Activated T-cell treated with anti-CD3 and anti-CD28 coated beads for 1 hour (primary cell): ENCODE data around the gene ANKHD1.

Experiments
- DNase-seq: peaks from one replicate; pipeline ENCODE4 v3.0.0-alpha.2; 2020; ENCODE audit warnings: low read depth

Gene ANKHD1

DNA sequence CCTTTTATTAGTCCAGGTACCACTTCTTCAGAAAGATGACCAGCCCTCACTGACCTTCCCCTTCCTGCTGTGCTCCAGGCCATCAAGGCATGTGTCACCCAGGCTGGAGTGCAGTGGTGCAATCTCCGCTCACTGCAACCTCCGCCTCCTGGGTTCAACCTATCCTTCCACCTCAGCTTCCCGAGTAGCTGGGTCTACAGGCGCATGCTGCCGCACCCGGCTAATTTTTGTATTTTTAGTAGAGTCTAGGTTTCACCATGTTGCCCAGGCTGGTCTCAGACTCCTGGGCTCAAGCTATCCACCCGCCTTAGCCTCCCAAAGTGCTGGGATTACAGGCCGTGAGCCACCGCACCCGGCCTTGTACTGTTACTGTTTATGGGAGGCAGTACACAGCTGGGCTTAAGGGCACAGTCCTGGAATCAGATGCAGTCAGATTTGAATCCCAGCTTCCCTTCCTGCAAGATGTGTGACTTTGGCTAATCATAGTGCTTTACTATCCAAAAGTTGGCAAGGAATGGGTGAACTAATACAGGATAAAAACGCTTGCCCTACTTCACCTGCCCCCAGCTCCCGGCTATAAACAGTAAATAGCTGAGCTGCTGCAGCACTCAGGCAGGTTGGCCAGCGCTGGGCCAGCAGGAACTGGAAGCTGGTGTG lies 145.3 kb downstream of the ANKHD1 start:
- no peak for DNase-seq

DNA sequence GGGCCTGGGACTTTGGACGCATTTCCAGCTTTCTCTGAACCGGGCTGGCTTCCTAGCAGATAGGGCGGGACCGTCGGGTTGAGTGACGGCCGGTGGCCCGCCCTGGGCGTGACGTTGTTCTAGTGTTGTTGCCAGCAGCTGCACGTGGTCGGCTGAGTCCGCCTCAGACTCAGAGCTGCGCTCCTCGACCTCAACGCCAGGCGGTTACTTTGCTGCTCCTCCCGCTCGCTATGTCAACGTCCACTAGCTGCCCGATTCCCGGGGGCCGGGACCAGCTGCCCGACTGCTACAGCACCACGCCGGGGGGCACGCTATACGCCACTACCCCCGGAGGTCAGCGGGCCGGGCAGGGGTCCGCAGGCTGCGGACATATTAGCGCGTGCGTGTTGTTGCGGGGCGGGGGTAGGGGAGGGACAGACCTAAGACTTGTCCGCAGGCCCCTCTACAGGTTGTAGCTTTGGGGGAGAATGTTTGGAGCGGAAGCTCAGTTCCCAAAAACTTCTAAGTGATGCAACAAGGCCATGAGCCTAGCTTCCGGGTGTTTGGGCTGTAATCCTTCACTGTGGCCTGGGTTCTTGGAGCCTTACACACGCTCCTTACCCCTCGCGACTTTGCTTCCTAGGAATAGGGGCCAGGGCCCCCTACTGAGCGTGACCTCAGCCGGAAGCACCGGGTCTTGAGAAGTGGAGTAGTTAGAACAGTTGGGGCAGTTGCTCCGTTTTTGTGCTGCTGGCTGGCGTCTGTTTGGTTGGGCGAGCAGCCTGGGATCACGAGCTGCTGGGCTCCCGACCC lies 146.1 kb downstream of the ANKHD1 start, which contains the start of gene EIF4EBP3:
EIF4EBP3 (plus strand) TSS at position 155 of the 792 bp plus-strand sequence; CDS start at position 231, 76 bp downstream.
- peak; percentile 75 for DNase-seq

DNA sequence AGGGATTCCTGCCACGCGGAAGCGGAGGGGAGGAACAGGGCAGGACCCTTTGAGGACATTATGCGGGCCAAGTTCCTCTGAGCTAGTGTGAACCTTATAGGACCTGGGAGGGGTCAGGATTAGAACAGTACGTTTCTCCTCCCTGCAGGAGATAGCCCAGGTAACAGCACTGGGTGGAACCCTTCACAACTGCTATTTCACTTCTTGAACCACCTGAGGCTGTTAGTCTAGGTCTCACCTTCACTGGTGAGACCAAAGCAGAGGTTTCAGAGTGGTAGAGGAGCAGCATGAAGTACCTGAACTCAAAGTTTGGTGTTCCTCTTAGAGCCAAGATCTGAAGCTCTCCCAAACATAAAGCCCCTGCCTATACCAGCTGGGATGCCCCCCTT lies 146.7 kb downstream of the ANKHD1 start:
- no peak for DNase-seq

DNA sequence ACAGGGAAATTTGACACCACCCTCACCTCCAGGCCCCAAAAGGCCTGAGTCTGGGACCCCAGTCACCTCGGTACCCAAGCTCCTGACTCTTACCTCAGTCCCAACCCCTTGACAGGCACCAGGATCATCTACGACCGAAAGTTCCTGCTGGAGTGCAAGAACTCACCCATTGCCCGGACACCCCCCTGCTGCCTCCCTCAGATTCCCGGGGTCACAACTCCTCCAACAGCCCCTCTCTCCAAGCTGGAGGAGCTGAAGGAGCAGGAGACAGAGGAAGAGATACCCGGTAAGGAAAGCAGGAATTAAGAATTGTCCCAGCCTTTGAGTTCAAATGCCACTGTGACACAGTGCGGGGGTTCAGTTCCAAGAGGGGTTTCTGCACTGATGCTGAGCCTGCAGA lies 147.2 kb downstream of the ANKHD1 start:
- DNase-seq, result no peak

DNA sequence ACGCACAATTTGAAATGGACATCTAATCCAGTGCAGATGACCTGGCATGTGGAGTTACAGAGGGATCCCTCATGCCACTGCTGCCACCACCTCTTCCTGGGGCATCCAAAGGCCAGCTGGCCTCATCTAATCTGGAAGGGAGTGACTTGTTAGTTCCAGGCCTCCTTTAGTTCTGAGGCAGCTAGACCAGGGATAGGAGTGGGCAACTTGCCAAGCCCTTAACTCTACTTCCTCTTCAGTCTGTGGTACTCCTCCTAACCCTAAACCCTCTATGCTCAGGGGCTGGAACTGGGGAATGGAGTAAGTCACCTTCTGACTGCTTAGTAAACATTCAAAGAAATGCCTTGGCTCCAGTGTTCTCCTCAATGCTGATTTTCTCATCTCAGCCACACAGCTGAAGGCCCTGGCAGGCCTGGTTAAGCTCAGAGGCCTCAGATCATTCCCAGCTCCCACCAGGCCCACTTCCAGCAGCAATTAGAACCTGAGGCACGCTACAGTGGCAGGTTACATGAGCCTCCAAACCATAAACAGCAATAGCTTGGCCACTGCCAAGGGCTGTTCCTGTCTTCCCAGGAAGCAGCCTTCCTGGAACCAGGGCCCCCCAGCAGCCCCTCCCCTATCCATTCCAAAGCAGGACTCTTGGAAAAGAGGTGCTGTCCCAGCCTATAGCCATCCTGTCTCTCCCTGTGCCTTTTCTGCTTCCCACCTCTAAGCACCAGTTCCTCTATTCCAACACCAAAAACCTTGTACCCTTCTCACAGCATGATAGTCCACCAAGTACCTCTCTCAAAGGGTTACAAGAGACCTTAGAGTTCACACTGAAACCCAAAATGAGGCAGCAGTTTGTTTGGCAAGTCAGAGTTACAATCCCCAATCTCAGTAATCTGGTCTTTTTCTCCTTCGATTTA lies 147.9 kb downstream of the ANKHD1 start:
- DNase-seq, result no peak

DNA sequence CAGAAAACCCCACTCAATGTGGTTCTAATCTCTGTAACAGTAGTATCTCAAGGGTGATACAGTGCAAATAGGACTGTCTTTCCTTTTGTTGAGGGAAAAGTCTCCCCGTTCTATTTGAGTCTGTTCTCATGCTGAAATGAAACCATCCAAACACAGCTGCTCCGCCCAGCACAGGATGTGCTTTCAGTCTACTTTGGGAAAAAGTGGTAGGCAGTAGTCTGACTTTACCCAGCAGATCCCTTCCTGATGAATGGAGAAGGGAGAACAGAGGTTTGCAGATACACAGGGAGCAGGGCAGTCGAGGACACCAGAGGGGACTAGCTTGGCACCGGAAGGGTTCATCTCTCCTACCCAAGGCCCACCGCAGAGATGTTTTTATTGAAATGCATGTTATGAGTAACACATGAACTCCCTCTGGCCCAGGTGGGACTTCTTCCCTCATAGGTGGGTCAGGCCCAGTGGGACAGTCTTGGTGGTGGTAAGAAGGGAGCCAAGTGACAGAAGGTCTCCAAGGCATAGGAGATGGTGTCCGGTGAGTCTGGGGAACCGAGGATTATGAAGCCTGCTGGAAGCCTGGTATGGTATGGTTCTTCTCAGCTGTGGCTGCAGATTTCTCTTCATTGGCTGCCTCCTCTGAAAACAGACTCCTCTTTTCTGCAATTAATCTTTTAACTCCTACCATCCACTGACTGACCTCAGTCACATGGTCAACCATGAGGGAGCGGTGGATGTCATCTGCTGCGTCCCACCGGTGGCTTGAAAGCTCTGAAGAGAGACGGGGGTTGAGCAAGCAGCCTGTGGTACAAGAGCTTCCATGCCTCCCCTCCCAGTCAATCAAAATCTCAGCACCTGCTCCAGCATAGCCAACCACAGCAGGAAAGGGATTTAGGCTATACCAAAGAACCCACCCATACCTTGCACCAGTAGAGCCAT lies 148.8 kb downstream of the ANKHD1 start:
- no peak for DNase-seq

DNA sequence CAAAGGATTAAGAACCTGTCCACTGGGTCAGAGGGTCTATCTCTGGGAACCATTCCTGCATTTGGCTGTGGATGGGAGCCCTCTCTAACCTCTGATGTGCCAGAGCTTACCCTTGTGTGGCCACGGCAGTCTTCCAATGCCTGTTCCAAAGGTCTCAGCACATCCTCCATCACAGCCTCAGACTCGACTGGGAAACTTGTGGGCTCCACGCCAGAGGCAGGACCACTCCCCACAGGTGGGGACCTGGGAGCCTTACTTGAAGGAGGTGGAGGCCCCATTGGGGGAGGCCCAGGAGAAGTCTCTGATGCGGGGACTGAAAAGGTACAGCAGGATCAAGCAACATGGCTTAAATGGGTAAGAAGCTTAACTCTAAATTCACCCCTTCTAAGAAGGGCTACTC lies 150.2 kb downstream of the ANKHD1 start:
- DNase-seq, result no peak

DNA sequence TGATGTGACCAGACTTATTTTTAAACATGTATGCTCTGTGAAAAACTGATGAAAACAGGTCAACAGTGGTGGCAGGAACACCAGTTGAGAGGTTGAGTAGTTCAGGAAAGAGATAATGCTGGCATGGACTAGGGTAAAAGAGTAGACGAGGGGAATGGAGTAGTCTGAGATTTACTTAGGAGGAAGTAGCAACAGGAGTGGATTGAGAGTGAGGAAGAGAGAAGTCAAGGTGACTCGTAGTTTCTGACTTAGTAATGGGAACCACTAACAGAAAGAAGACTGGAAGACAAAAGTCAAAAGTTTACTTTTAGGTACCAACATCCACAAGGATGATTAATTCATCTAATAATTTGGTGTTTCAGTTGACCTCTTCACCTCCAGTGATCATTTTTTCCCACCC lies 152.0 kb downstream of the ANKHD1 start:
- no peak for DNase-seq

DNA sequence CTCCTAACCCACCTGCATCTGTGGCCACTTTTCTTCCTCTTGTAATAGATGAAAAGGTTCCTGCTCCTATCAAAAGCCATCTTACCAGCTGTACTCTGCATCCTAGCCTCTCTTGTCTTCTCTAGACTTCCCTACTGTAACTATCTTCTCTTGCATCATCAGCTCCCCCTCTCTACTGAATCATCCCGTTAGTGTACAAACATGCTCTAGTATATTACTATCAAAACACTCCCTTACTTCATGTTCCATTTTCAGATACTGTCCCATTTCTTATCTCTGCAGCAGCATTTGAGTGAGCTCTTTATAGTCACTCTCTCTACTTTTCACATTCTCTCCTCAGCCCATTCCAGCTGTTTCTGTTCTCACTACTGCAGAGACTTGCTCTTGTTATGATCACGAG lies 152.8 kb downstream of the ANKHD1 start:
- no peak for DNase-seq

DNA sequence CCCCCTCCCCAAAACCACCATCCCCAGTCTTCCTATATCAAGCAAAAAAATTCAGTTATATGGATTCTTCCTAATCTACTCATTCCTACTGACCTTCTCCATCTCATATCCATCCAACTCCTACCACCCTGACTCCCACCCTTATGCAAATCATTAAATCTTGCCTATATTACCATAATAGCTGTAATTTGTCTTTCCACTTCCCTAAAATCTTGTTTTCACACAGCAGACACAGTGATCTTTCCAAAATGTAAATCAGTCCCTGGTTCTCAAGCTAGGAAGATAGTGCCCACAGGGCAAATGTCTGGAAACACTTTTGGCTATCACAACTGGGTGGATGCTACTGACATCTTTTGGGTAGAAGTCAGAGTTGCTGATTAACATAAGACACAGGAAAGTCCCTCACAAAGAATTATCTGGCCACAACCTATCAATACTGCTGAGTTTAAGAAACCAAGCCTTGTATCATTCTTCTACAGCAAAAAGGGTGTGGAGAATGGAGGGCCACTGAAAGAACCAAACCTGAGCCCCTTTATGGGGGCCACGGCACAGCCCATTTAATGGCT lies 154.2 kb downstream of the ANKHD1 start:
- DNase-seq, result no peak

DNA sequence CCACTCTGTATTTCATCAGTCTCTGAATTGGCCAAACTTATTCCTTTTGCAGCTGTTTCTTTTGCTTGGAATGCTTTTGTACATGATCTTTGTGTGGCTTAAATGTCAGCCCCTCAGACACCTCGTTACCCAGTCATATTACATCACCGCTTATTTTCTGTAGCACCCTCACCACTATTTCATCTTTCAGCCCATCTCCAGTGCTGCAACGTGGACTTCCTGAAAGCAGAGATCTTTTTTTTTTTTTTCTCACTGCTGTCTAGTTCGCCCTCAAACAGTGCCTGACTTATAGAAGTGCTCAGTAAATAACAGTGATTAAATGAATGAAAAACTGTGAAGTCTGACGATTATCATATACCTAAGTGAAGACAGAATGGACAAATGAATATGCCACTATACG lies 154.8 kb downstream of the ANKHD1 start:
- DNase-seq, result no peak

DNA sequence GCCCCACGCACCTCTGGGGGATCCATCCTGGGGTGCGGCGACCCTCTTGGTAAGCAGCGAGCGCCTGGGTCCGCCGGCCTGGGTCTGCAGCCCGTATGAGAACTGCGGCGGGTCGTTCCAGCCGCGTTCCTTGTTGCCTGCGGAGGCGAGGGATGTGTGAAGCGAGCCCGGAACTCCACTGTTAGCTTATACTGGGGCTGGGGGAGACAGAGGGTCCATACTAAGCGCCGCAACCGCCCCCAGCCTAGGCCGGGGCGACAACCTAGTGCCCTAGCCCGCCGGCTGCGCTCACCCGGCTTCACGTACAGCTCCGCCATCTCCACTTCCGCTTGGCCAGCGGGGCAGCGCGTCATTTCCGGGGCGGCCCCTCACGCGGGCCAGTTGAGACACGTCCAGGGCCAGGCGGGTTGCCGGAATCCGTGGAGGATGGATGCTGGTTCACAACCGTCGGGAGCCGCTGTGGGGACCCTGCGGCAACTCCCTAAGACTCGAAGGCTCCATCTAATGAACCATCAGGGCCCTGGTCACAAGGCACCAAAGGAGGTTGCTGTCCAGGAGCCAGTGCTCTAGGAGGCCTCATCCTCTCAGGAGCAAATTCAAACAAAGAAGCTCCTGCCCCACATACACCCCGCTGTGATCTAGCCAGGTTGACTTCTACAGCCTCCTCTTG lies 155.6 kb downstream of the ANKHD1 start, which contains the start of gene SRA1:
SRA1 (minus strand) TSS at position 338 of the 670 bp plus-strand sequence; CDS start at position 317, 21 bp downstream.
- DNase-seq, result peak; percentile 65

DNA sequence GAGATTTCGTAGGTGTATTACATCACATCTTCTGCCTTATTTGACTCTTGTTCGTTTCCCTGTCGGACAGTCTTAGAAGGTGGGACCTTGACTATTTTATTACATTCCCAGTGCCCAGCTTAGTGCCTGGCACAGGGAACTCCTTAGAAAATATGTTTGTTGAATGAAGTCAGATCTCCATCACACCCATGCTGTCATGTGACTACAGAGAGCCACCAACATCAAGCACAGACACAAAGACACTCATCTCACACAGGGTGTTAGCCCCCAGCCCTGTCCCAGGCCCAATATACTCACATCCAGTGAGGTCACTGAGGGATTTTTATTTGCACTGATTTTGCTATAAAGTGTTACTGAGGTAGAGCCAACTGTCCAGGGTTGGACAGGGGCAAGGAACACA lies 156.3 kb downstream of the ANKHD1 start:
- no peak for DNase-seq

DNA sequence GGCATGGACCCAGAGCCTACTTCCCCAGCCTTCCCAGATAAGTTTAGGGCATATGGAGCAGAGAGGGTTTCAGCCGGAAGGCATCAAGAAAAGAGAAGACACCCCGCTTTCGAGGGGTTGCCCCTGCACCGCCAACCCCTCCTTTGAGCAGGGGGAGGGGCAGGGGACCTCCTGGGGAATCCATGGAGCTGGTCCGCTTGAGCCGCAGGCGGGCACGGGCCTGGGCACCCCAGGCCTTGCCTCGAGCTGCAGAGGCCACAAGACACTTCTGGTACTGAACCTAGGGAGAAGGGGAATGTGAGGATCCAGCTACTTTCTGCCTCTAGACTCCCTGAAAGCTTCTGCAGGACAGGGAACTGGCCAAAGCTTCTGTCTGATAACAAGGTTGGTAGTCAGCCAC lies 156.9 kb downstream of the ANKHD1 start:
- no peak for DNase-seq

DNA sequence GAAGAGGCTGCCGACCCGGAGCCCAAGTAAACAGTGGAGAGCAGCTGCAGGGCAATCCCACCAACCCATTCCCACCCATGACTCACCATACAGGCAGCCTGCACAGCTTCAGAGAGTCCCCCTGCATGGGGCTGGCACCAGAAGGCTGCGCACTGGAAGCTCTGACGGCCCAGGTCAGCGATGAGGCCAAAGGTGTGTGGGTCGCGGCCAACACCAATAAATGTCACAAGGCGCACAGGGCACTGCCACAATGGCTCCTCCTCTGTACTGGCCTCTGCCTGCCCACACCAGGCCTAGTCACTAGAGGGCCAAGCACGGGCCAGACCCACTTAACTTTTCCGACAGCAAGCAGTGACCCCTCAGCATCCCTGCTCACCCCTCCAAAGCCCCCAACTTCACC lies 158.6 kb downstream of the ANKHD1 start:
- no peak for DNase-seq

DNA sequence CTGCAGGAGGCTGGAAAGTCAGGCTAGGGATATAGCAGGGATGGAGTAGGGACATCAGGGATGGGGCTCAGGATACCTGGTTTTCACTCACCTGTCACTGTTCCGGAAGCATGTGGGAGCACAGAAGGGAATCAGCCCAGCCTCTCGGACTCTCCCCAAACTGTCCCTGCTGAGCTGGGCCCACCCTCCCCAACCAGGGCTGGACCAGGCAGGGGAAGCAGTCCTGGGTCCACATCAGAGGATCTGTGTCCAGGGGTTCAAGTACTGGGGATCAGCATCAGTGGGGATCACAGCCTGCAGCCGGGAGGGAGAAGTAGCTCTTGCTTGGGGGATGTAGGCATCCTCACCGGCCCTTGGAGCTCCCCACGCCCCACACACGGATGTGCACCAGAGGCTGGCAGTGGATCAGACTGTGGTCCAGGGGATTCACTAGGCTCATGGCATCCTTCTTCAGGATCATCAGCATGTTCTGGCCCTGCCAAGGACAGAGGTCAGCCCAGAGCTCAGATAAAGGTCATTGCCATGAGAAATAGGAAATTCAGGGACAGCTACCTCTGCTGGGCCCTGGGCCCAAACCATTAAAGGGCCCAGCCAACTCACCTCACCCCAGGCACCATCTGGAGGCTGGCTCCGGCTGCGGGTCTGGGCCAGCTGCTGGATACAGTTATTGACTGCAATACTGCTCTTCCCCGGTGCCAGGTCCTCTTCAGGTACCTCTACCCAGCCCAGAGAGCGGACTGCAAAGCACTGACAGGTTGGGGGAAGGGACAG lies 160.3 kb downstream of the ANKHD1 start:
- DNase-seq, result no peak

DNA sequence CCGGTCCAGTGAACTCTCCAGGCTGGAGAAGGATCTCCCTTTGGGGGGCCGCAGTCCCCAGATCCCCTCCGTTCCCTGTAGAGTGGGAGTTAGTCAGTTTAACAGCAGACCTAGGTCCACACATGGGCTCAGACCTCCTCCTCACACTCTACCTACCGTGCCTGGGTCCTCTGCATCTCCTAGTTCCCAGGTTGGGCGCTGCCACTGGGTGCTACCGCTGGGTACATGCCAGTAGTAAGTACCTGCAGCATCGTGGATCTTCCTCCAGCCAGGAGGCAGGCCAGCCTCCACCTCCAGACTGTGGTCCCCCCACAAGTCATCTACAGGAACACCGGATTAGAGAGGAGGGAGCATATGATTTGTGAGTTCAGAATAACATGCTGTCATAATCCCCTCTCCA lies 162.0 kb downstream of the ANKHD1 start:
- no peak for DNase-seq

DNA sequence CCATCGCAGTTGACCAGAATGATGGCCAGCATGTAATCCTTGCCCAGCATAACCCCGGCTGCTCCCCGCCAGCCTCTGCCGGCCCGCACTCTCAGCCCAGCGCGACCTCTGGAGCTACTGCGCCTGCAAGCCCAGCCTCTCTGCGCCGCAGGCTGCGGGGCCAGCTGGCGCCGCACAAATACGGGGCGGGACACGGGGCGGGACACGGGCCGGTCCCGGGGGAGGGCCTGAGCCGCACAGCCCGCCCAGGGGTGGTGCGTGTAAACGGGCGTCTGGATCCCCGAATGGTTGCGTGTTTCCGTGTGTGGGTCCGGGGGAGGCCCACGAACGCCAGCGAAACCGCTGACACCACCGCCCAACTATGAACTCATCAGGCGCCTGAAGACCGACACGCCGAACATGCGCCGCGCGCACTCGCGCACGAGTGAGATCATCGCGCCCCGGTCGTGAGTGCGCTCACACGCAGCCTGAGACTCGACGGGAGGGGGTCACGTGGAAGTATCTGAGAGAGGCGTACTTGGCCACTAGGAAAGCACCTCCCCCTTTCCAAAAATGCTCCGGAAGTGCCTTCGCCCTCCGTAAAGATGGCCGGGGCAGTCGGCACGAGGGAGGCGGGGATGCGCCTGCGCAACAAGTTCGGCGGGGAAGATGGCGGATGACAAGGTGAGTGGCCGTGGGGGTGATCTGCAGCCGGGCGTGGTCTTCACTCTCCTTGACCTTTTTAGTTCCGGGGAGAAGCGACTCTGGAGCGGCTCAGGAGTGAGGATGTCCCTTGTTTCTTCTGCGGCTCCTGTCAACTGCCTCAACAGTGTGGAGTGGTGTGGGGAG lies 162.8 kb downstream of the ANKHD1 start, which contains the start of the genes APBB3 and SLC35A4:
APBB3 (minus strand) TSS at position 403 of the 828 bp plus-strand sequence; CDS start at position 50, 353 bp downstream.
SLC35A4 (plus strand) TSS at position 633 of the 828 bp plus-strand sequence. CDS start 2,342 bp downstream, outside the sequence.
- peak; percentile 89 for DNase-seq
